SK-N-MC (cell line): ENCODE data around the gene FAM168A.

Experiments used
- DNase-seq: peaks from one replicate; pipeline ENCODE4 v3.0.0-alpha.2; 2011; ENCODE audit warnings: low read depth, low spot score
- H3K27ac ChIP-seq: fragments of 200-600 bp; sonication (generic); 2 replicates; pipeline ENCODE4 v1.5.1; 2016; ENCODE audit warnings: mixed run types
- H3K36me3 ChIP-seq: fragments of 200-600 bp; sonication (generic); 2 replicates; pipeline ENCODE4 v1.6.1; 2017; ENCODE audit warnings: antibody characterized with exemption, low read length, mixed read lengths; ENCODE audit not compliant: insufficient read depth
- H3K4me3 ChIP-seq: fragments of 200-600 bp; sonication (generic); 2 replicates; pipeline ENCODE4 v1.5.1; 2016
- H3K9ac ChIP-seq: fragments of 200-600 bp; sonication (generic); 2 replicates; pipeline ENCODE4 v1.8.0; 2017; ENCODE audit warnings: mixed run types, mixed read lengths; ENCODE audit not compliant: insufficient read length
- H3K9me3 ChIP-seq: fragments of 200-600 bp; sonication (generic); 2 replicates; pipeline ENCODE4 v1.6.1; 2017; ENCODE audit warnings: low read depth, mild to moderate bottlenecking, antibody characterized with exemption, low read length, moderate library complexity, mixed read lengths
- EZH2 ChIP-seq: fragments of 200-600 bp; sonication (generic); IDR thresholded peaks from one replicate; pipeline ENCODE4 v1.6.1; 2017; ENCODE audit warnings: antibody characterized with exemption
- FOXP2 ChIP-seq: optimal IDR thresholded peaks from 2 replicates; pipeline ENCODE3; 2011; ENCODE audit warnings: mild to moderate bottlenecking, moderate library complexity; ENCODE audit not compliant: insufficient read depth; ENCODE audit errors: extremely low read length, control extremely low read depth
- POLR2AphosphoS5 ChIP-seq: IDR thresholded peaks from 2 replicates; pipeline ENCODE4 v1.6.1; 2012; ENCODE audit warnings: mild to moderate bottlenecking, low read depth, low read length, borderline replicate concordance

Gene FAM168A

DNA sequence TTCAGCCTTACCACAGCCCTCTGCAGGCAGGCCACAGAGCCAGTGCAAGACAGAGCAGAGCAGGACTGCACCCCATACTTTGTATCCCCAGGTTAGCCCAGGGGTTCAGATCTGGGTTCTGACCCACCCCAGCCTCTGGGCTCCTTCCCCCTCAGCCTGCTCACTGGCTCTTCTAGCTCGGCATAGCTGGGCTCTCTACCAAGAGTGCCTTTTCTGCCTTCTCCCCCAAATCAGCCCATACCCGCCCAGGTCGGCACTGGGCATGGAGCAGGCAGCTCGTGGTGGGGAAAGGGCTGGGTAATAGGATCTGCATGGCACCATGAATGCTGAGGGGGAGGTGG is 213.4 kb downstream of the FAM168A start:
- DNase-seq, result no peak
- no peaks in the 10 kb centered on the region for H3K9me3 ChIP-seq
- no peak overlapping the region for H3K9ac ChIP-seq
- H3K36me3 ChIP-seq, result no peaks in the 10 kb centered on the region
- TF ChIP-seq EZH2 (no peak), FOXP2 (no peak), POLR2AphosphoS5 (no peak)
- no peak overlapping the region for H3K4me3 ChIP-seq
- H3K27ac ChIP-seq, result no peak overlapping the region; the same call in 1 of the 2 replicates

DNA sequence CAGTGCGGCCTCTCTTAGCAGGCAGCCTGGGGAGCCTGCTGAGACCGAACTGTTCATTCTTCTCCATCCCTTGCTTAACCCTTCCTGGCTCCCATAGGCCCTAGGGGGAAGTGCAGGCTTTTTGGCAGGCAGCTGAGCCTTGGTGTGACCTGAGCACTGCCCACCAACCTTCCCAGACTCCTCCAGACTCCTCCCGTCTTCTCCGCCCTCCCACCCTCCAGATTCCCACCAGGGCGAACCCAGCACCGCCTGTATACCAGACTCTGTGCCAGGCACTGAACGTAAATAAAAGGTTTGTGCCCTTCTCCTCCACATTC is 213.8 kb downstream of the FAM168A start:
- H3K36me3 ChIP-seq, result no peaks in the 10 kb centered on the region
- H3K9ac ChIP-seq, result no peak overlapping the region
- no peak overlapping the region for H3K27ac ChIP-seq
- TF ChIP-seq POLR2AphosphoS5, result no peak
- H3K4me3 ChIP-seq, result no peak overlapping the region
- no peak for DNase-seq
- H3K9me3 ChIP-seq, result no peaks in the 10 kb centered on the region

DNA sequence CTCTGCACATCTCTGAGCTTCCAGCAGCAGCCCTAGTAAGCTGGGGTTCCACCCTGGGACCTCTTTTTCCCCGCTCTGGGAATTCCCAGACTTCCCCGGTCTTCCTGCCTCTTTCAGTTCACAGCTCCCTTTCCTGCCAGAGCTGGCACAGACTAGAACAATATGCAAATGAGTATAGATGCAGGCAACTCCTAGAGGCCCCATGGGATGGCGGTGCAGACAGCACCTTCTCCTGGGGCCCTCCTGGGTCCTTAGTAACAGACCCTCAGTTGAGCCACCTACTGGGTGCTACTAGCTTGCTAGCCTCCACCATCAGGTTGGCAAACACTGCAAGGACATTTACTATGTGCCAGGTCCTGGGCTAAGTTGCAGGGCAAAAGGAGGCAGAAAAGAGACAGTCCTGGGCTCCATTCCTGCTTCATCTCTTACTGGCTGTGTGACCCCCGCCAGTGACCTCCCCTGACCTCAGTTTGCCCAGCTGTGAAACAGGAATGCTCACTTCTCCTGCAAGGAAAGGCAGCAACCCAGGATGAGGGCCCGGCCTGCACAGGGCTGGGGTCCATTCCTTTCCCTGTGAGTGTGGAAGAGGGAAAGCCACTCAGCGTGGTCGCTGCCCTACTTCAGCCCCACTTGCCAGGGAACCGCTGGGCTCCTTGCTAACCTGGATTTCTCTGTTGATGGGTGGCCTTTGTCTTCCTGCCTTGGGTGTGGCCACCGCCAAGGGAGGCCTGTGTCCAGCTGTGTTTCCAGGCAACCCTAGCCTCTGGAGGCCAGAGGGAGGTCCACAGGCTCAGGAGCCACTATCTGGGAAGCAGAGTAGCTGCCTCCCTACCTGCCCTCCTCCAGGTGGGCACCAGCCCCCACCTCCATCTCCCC is 214.4 kb downstream of the FAM168A start:
- no peak for DNase-seq
- TF ChIP-seq POLR2AphosphoS5 (no peak), FOXP2 (no peak), EZH2 (no peak)
- Histone ChIP-seq H3K9me3 (no peaks in the 10 kb centered on the region), H3K27ac (no peak overlapping the region), H3K4me3 (no peak overlapping the region), H3K9ac (no peak overlapping the region), H3K36me3 (no peaks in the 10 kb centered on the region)

DNA sequence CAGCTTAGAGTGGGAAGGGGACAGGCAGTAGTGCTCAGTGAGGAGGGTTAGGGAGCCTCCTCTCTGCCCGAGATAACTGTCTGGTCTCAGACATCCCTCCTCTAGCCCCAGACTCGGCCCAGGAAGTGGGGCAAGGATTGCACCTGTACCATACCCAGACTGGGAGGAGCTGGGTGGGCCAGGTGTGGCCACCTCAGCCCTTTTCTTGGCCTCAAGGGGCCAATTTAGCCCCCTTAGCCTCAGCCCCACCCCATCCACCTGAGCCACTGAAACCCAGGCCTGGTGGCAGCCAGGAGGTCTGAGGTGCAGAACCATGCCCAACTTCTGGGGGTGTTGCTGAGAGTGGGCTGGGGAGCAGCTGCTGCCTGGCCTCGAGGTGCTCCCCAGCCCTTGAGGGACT is 215.2 kb downstream of the FAM168A start:
- TF ChIP-seq FOXP2, result no peak
- no peak for TF ChIP-seq POLR2AphosphoS5
- TF ChIP-seq EZH2, result no peak
- DNase-seq, result no peak
- H3K9ac ChIP-seq, result no peak overlapping the region
- no peak overlapping the region for H3K27ac ChIP-seq
- no peak overlapping the region for H3K4me3 ChIP-seq
- no peaks in the 10 kb centered on the region for H3K9me3 ChIP-seq
- H3K36me3 ChIP-seq, result no peaks in the 10 kb centered on the region

DNA sequence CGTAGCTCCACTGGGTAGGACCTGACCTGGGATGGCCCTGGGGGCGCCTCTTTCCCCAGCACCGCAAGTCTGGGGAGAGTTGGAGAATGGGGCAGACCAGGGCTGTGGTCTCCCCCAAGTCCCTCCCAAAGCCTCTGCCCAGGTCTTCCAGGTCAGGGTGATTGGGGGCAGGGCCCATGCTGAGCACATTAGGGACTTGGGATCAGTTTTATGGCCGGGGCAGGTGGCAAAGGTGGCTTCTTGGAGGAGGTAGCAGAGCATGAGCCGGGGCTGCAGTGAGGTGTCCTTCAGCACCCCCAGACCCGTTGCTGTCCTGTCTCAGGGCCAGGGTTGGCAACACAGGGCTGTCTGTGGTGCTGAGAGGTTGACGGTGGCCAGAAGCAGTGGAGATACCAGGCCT is 215.7 kb downstream of the FAM168A start:
- H3K9me3 ChIP-seq, result no peaks in the 10 kb centered on the region
- H3K36me3 ChIP-seq, result no peaks in the 10 kb centered on the region
- TF ChIP-seq FOXP2, result no peak
- no peak for TF ChIP-seq POLR2AphosphoS5
- no peak for TF ChIP-seq EZH2
- DNase-seq, result no peak
- H3K9ac ChIP-seq, result no peak overlapping the region
- H3K4me3 ChIP-seq, result no peak overlapping the region
- no peak overlapping the region for H3K27ac ChIP-seq

DNA sequence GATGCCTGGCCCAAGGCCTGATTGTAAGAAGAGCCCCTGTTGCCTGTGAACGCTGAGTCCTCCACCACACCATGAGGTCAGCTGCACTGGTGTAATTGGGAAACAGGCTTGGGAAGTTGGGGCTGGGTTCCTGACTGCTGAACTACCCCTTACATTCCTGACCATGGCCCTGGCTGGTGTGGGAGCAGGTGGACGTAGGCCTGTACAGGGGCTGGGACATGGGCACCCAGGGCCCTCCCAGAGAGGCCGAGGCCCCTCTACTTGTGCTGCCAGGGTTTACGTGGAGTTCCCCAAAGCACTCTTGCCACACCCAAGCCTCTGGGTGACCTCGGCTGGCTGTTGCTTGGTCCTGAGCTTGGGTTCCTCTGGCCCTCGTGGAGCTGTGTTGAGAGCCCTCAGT is 216.3 kb downstream of the FAM168A start:
- H3K4me3 ChIP-seq, result no peak overlapping the region

DNA sequence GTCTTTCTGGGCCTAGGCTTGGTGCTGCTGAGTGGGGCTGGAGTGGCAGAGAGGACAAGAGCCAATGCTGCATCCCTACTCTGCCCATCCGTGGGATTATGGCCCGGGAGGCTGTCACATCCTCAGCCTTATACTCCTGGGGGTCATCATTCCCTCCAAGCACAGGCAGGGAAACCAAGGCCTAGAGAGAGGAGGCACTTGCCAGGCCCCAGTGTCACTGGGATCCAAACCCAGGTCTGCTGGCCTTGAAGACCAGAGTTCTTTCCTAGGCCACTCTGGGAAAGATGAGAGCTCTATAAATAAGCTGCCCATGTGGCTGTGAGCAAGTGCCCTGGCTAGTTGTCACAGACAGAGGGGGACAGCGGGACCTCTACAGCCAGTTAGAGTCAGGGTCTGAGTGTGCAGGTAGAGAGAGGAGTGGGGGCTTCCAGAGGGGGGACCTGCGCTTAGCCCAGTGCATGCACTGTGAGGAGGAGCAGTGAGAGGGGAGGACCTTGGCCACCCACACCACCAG is 217.0 kb downstream of the FAM168A start:
- Histone ChIP-seq H3K27ac (no peak overlapping the region), H3K9me3 (no peaks in the 10 kb centered on the region), H3K9ac (no peak overlapping the region), H3K4me3 (no peak overlapping the region), H3K36me3 (no peaks in the 10 kb centered on the region)
- no peak for TF ChIP-seq POLR2AphosphoS5
- no peak for TF ChIP-seq EZH2
- no peak for TF ChIP-seq FOXP2
- DNase-seq, result no peak

More for the DNA sequence above, 216.3 kb downstream of the FAM168A start:
- no peaks in the 10 kb centered on the region for H3K9me3 ChIP-seq
- no peak overlapping the region for H3K9ac ChIP-seq
- no peak for DNase-seq
- no peak for TF ChIP-seq EZH2
- no peak overlapping the region for H3K27ac ChIP-seq
- no peaks in the 10 kb centered on the region for H3K36me3 ChIP-seq

DNA sequence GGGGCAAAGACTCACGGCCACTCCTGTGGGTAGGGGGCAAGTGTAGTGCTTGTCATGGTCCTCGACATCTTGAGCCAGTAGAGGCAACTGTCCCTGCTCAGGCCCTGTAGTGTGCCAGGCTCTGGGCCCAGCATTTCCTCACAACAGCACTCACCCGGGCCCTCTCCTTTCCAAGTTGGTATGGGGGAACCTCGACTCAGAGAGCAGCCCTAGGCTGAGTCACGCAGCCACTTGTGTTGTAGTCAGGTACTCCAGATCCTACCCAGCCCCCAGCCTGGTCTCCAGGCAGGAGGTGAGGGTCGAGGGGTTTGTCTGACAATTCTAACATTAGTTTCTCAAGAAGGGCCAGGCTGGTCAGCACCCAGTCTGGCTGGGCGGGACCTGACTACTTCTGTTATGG is 217.6 kb downstream of the FAM168A start:
- Histone ChIP-seq H3K27ac (no peak overlapping the region), H3K36me3 (no peaks in the 10 kb centered on the region), H3K9me3 (no peaks in the 10 kb centered on the region), H3K9ac (no peak overlapping the region), H3K4me3 (no peak overlapping the region)
- no peak for TF ChIP-seq FOXP2
- no peak for TF ChIP-seq EZH2
- TF ChIP-seq POLR2AphosphoS5, result no peak
- no peak for DNase-seq
